Measurements from ENCODE around the gene GNMT. TPM values are rescaled to one million over a fixed set of nuclear protein-coding genes. Genes with fewer than 3 reads are reported as not detected.
"Not testable (repeated sequence)": the region's sequence is repeated elsewhere in the genome, so short reads cannot be mapped to it uniquely, and the experiment has no call there.

Gene GNMT
- total and polyA plus RNA-seq, 2 donors (not counting 1 experiment from before 2014, with no cell fraction given), result 2.0 to 5.9 TPM

GRCh38 chr6:42952389-42952788 is 8.2 kb upstream of the GNMT start:
- no peak overlapping the region for H3K4me2 ChIP-seq (replicated peaks; ENCODE audit: low read depth, low read length, poor library complexity, severe bottlenecking)
- no peaks in the 10 kb centered on the region for H3K9me3 Mint-ChIP-seq (ENCODE audit: insufficient read depth)
- no peaks in the 10 kb centered on the region for H3K27me3 ChIP-seq (replicated peaks in 1 of 4; ENCODE audit: control extremely low read depth in 1 of 4, control insufficient read depth in 3 of 4, insufficient read depth in 4 of 4, low read length in 3 of 4)
- no peak overlapping the region for H3K4me3 Mint-ChIP-seq
- H4K20me1 ChIP-seq (ENCODE audit: control insufficient read depth, insufficient read depth, low read length, poor library complexity, severe bottlenecking), result no peaks in the 10 kb centered on the region
- ChIA-PET POLR2A (no interaction called here), CTCF (no interaction called here)
- no peak for TF ChIP-seq EZH2 (IDR thresholded peaks at IDR 0.05; ENCODE audit: borderline replicate concordance, insufficient read depth, low read depth, low read length, poor library complexity, severe bottlenecking)
- TF ChIP-seq, protein P1, sequence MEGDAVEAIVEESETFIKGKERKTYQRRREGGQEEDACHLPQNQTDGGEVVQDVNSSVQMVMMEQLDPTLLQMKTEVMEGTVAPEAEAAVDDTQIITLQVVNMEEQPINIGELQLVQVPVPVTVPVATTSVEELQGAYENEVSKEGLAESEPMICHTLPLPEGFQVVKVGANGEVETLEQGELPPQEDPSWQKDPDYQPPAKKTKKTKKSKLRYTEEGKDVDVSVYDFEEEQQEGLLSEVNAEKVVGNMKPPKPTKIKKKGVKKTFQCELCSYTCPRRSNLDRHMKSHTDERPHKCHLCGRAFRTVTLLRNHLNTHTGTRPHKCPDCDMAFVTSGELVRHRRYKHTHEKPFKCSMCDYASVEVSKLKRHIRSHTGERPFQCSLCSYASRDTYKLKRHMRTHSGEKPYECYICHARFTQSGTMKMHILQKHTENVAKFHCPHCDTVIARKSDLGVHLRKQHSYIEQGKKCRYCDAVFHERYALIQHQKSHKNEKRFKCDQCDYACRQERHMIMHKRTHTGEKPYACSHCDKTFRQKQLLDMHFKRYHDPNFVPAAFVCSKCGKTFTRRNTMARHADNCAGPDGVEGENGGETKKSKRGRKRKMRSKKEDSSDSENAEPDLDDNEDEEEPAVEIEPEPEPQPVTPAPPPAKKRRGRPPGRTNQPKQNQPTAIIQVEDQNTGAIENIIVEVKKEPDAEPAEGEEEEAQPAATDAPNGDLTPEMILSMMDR (IDR thresholded peaks at IDR 0.05), result no peak
- H3K4me3 ChIP-seq (ENCODE audit: control extremely low read depth in 1 of 5, extremely low read depth in 1 of 5, insufficient read depth in 1 of 5, low read depth in 2 of 5, low read length in 4 of 5), result no peak overlapping the region
- WGBS (ENCODE audit: insufficient coverage), result 100% methylated on average over 1 of the region's 4 CpGs
- no peaks in the 10 kb centered on the region for H3K27me3 Mint-ChIP-seq
- no peaks in the 10 kb centered on the region for H3K79me2 ChIP-seq (ENCODE audit: control insufficient read depth, insufficient read depth, low read length)
- peaks cover 0 to 6% of the 10 kb centered on the region in 2 experiments for H3K36me3 ChIP-seq (replicated peaks in 1 of 2; ENCODE audit: control extremely low read depth in 1 of 2, control insufficient read depth in 1 of 2, extremely low read depth in 1 of 2, insufficient read depth in 2 of 2, low read length in 1 of 2)
- H3K27ac ChIP-seq (ENCODE audit: low read length in 2 of 2), result no peak overlapping the region
- ATAC-seq (ENCODE audit: low read depth), result no peak
- H3K9me3 ChIP-seq (ENCODE audit: control extremely low read depth in 1 of 3, control insufficient read depth in 2 of 3, insufficient read depth in 1 of 3, low read length in 2 of 3), result no peaks in the 10 kb centered on the region
- no peak overlapping the region for H3K27ac Mint-ChIP-seq
- no peaks in the 10 kb centered on the region for H3K4me1 Mint-ChIP-seq
- DNase-seq, result no peak
- no peaks in the 10 kb centered on the region for H3K4me1 ChIP-seq (ENCODE audit: control insufficient read depth in 2 of 2, insufficient read depth in 2 of 2, low read length in 2 of 2)
- no peak overlapping the region for H3K9ac ChIP-seq (ENCODE audit: low read length)
- H2AFZ ChIP-seq (ENCODE audit: insufficient read depth, low read depth, low read length, poor library complexity, severe bottlenecking), result no peak overlapping the region
- intact Hi-C loops (cut with micrococcal nuclease), result no loop called here

DNA sequence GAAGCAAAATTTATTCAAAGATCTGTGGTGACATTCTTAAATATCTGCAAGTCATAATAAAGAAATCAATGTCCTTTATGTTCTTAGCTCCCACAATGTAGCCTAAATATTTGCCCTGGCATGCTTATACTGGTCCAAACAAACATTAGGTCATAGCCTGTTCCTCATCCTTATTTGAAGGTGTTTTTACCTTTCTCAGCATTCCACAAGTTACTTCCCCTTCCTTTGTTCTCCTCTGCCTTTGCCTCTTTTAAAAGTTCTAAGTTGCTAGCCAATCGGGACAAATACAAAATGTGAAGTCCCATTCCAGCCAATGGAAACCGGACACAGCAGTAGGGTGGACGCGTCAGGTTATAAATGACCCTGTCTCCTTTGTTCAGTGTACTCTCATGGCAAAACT is 6.1 kb upstream of the GNMT start:
- H3K4me1 Mint-ChIP-seq; H3K4me1 ChIP-seq (ENCODE audit: control insufficient read depth in 2 of 2, insufficient read depth in 2 of 2, low read length in 2 of 2); DNase-seq; H3K9me3 Mint-ChIP-seq (ENCODE audit: insufficient read depth); H3K36me3 ChIP-seq (replicated peaks in 1 of 2; ENCODE audit: control extremely low read depth in 1 of 2, control insufficient read depth in 1 of 2, extremely low read depth in 1 of 2, insufficient read depth in 2 of 2, low read length in 1 of 2); H3K79me2 ChIP-seq (ENCODE audit: control insufficient read depth, insufficient read depth, low read length); H3K4me3 ChIP-seq (ENCODE audit: control extremely low read depth in 1 of 5, extremely low read depth in 1 of 5, insufficient read depth in 1 of 5, low read depth in 2 of 5, low read length in 4 of 5); H3K4me3 Mint-ChIP-seq; H3K9ac ChIP-seq (ENCODE audit: low read length); H3K27me3 ChIP-seq (replicated peaks in 1 of 4; ENCODE audit: control extremely low read depth in 1 of 4, control insufficient read depth in 3 of 4, insufficient read depth in 4 of 4, low read length in 3 of 4); H3K27ac Mint-ChIP-seq; H3K9me3 ChIP-seq (ENCODE audit: control extremely low read depth in 1 of 3, control insufficient read depth in 2 of 3, insufficient read depth in 1 of 3, low read length in 2 of 3); POLR2A ChIA-PET; H3K27me3 Mint-ChIP-seq; H3K4me2 ChIP-seq (replicated peaks; ENCODE audit: low read depth, low read length, poor library complexity, severe bottlenecking); intact Hi-C loops (cut with micrococcal nuclease); H2AFZ ChIP-seq (ENCODE audit: insufficient read depth, low read depth, low read length, poor library complexity, severe bottlenecking); H3K27ac ChIP-seq (ENCODE audit: low read length in 2 of 2); H4K20me1 ChIP-seq (ENCODE audit: control insufficient read depth, insufficient read depth, low read length, poor library complexity, severe bottlenecking); CTCF ChIA-PET; ATAC-seq (ENCODE audit: low read depth): not testable (repeated sequence)
- WGBS (ENCODE audit: insufficient coverage), result 93% methylated on average over 3 of the region's 4 CpGs
